ENCODE results near the gene CDK17. TPM values are rescaled to one million over a fixed set of nuclear protein-coding genes. Genes with fewer than 3 reads are reported as not detected.
"Not testable (repeated sequence)": the region's sequence is repeated elsewhere in the genome, so short reads cannot be mapped to it uniquely, and the experiment has no call there.

The CDK17 gene
- total RNA-seq, 1 donor: 73.8 TPM

DNA sequence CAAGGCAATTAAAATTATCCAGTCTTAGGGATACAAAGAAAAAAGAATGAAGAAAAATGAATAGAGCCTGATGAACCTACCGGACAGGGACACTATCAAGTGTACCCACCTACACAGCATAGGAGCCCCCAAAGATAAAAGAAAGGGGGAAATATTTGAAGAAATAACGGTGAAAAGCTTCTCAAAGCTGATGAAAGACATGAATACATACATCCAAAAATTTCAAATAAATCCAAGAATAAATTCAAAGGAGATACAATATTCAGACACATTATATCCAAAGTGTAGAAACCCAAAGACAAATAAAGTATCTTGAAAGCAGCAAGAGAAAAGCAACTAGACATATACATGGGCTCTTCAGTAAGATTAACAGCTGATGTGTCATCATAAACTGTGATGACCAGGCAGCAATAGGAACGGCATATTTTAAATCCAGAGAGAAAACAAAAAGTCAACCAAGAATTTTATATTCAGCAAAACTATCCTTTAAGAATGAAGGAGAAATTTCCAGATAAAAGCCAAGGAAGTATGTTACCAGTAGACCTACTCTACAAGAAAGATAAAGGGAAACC, 56.0 kb downstream of the CDK17 start:
- TF ChIP-seq, protein P1, sequence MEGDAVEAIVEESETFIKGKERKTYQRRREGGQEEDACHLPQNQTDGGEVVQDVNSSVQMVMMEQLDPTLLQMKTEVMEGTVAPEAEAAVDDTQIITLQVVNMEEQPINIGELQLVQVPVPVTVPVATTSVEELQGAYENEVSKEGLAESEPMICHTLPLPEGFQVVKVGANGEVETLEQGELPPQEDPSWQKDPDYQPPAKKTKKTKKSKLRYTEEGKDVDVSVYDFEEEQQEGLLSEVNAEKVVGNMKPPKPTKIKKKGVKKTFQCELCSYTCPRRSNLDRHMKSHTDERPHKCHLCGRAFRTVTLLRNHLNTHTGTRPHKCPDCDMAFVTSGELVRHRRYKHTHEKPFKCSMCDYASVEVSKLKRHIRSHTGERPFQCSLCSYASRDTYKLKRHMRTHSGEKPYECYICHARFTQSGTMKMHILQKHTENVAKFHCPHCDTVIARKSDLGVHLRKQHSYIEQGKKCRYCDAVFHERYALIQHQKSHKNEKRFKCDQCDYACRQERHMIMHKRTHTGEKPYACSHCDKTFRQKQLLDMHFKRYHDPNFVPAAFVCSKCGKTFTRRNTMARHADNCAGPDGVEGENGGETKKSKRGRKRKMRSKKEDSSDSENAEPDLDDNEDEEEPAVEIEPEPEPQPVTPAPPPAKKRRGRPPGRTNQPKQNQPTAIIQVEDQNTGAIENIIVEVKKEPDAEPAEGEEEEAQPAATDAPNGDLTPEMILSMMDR (IDR thresholded peaks at IDR 0.05; ENCODE audit: insufficient read depth, low read depth, low read length): no peak
- H3K4me3 ChIP-seq (ENCODE audit: low read depth, low read length): no peak overlapping the region
- no peak for DNase-seq (ENCODE audit: low read depth)

- peak; percentile 43 for DNase-seq (ENCODE audit: low read depth)
- TF ChIP-seq, protein P1 (IDR thresholded peaks at IDR 0.05; ENCODE audit: insufficient read depth, low read depth, low read length): no peak
- no peak overlapping the region for H3K4me3 ChIP-seq (ENCODE audit: low read depth, low read length)
Measured at GRCh38 chr12:96343347-96343954, 56.8 kb downstream of the CDK17 start.

- H3K4me3 ChIP-seq (ENCODE audit: low read depth, low read length); DNase-seq (ENCODE audit: low read depth): not testable (repeated sequence)
Measured at GRCh38 chr12:96339666-96340065, 60.6 kb downstream of the CDK17 start.

DNA sequence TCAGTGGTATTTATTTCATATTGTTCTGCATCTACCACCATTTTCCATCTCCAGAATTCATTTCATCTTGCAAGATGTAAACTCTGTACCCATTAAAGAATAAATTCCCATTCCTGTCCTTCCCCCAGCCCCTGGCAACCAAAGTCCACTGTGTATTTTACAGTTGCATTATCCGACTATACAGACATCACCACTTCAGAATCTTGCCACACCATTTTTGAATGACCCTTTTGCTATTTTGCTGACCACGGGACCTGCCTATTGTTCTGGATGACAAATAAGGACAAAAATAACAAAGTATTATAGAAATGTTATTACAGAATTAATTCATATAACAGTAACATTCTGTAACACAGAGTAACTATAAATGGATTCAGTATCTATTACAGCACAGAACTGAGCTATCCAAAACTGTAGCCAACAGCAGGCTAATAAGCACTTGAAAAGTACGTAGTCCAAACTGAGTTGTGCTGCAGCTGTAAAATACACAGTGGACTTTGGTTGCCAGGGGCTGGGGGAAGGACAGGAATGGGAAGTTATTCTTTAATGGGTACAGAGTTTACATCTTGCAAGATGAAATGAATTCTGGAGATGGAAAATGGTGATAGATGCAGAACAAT, 61.3 kb downstream of the CDK17 start:
- no peak overlapping the region for H3K4me3 ChIP-seq (ENCODE audit: low read depth, low read length)
- DNase-seq (ENCODE audit: low read depth): no peak
- TF ChIP-seq, protein P1 (IDR thresholded peaks at IDR 0.05; ENCODE audit: insufficient read depth, low read depth, low read length): no peak

- H3K4me3 ChIP-seq (ENCODE audit: low read depth, low read length): no peak overlapping the region
- TF ChIP-seq, protein P1 (IDR thresholded peaks at IDR 0.05; ENCODE audit: insufficient read depth, low read depth, low read length): no peak
- no peak for DNase-seq (ENCODE audit: low read depth)
Measured at GRCh38 chr12:96337953-96338352, 62.3 kb downstream of the CDK17 start.

DNA sequence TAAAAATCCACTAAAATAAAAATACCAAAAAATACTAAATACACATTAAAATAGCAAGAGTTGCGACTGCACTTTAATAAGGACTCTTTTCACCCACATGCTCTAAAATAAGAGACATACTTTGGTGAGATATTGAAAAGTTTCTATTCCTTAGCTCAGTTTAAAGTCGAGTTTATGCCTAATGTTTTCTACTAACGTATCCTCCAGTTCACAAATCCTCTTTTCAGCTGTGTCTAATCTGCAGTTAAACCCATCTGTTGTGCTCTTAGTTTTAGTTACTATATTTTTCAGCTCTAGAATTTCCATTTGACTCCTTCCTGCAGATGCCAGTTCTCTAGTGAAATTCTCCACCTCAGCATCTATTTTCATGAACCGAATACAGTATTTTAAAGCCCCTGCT, 63.8 kb downstream of the CDK17 start:
- TF ChIP-seq, protein P1 (IDR thresholded peaks at IDR 0.05; ENCODE audit: insufficient read depth, low read depth, low read length): no peak
- no peak for DNase-seq (ENCODE audit: low read depth)
- no peak overlapping the region for H3K4me3 ChIP-seq (ENCODE audit: low read depth, low read length)

- H3K4me3 ChIP-seq (ENCODE audit: low read depth, low read length): no peak overlapping the region
- TF ChIP-seq, protein P1 (IDR thresholded peaks at IDR 0.05; ENCODE audit: insufficient read depth, low read depth, low read length): no peak
- no peak for DNase-seq (ENCODE audit: low read depth)
Measured at GRCh38 chr12:96335270-96335669, 65.0 kb downstream of the CDK17 start.

Data from fibroblast of villous mesenchyme (primary cell).